ENCODE data around the gene TPT1.

DNA sequence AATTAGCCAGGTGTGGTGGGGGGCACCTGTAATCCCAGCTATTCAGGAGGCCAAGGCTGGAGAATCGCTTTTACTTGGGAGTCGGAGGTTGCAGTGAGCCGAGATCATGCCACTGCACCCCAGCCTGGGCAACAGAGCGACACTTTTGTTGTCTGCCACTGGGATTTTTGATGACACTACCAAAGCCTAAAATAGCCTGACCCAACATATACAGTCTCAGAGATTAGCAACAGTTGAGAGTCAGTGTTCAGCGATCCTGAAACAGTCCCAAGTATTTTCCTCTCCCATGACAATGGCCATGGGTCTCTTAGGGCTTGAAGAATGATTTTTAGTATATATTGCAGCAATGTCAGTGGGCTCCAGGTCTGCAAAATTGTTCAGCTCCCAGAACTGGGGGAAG is 44.3 kb upstream of the TPT1 start:
- TF ChIP-seq, protein P1, sequence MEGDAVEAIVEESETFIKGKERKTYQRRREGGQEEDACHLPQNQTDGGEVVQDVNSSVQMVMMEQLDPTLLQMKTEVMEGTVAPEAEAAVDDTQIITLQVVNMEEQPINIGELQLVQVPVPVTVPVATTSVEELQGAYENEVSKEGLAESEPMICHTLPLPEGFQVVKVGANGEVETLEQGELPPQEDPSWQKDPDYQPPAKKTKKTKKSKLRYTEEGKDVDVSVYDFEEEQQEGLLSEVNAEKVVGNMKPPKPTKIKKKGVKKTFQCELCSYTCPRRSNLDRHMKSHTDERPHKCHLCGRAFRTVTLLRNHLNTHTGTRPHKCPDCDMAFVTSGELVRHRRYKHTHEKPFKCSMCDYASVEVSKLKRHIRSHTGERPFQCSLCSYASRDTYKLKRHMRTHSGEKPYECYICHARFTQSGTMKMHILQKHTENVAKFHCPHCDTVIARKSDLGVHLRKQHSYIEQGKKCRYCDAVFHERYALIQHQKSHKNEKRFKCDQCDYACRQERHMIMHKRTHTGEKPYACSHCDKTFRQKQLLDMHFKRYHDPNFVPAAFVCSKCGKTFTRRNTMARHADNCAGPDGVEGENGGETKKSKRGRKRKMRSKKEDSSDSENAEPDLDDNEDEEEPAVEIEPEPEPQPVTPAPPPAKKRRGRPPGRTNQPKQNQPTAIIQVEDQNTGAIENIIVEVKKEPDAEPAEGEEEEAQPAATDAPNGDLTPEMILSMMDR (IDR thresholded peaks at IDR 0.05; ENCODE audit: low read depth, low read length, poor library complexity, severe bottlenecking) = no peak
- TF ChIP-seq EZH2phosphoT487 (IDR thresholded peaks at IDR 0.05; ENCODE audit: borderline replicate concordance, low read length) = no peak

All from DOHH2 (cell line).